Measurements from ENCODE around the gene PFKFB2.

DNA sequence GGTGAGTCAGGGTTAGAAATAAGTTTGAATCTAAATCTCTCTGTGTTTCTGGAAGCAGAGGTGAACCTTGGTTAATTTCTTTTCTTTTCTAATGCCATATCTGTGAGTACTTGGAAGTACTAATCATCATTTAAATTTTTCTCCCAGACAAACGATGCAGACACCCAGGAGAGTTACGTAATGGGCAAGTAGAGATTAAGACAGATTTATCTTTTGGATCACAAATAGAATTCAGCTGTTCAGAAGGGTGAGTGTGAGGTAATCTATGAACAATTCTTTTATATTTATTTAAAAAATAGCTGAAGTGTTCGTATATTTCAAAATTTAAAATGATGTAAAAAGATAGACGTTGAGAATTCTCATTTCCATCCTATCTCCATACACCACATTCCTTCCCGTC is 62.2 kb downstream of the PFKFB2 start:
- TF ChIP-seq, protein P1, sequence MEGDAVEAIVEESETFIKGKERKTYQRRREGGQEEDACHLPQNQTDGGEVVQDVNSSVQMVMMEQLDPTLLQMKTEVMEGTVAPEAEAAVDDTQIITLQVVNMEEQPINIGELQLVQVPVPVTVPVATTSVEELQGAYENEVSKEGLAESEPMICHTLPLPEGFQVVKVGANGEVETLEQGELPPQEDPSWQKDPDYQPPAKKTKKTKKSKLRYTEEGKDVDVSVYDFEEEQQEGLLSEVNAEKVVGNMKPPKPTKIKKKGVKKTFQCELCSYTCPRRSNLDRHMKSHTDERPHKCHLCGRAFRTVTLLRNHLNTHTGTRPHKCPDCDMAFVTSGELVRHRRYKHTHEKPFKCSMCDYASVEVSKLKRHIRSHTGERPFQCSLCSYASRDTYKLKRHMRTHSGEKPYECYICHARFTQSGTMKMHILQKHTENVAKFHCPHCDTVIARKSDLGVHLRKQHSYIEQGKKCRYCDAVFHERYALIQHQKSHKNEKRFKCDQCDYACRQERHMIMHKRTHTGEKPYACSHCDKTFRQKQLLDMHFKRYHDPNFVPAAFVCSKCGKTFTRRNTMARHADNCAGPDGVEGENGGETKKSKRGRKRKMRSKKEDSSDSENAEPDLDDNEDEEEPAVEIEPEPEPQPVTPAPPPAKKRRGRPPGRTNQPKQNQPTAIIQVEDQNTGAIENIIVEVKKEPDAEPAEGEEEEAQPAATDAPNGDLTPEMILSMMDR (IDR thresholded peaks at IDR 0.05), result no peak
- no peak for TF ChIP-seq POLR2A (IDR thresholded peaks at IDR 0.05)
- TF ChIP-seq POLR2AphosphoS5 (IDR thresholded peaks at IDR 0.05), result no peak
